ENCODE measurements around the gene SUN3.
"Not testable (repeated sequence)": the region's sequence is repeated elsewhere in the genome, so short reads cannot be mapped to it uniquely, and the experiment has no call there.

SUN3 gene

DNA sequence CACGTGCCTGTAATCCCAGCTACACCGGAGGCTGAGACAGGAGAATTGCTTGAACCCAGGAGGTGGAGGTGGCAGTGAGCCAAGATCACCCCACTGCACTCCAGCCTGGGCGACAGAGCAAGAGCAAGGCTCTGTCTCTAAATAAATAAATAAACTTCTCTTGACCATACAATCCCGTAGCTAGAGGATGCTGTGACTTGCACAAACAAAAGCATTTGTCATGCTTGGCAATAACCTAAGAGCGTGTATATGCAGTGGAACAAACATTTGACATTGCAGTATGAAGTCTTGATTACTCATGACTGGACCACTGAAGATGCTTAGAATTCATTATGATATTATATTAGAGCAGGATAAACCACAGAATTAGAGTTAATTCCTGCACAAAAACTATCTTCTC, 5.0 kb upstream of the SUN3 start:
- in situ Hi-C loops (cut with HindIII; ENCODE audit: low sequenced_read_pairs) = loop anchor here (5.0 kb wide), 1 partner anchor 58 kb away; no protein-coding TSS in a partner anchor

- in situ Hi-C loops (cut with HindIII; ENCODE audit: low sequenced_read_pairs) = loop anchor here (5.0 kb wide), 1 partner anchor 61 kb away; no protein-coding TSS in a partner anchor
Observed at GRCh38 chr7:48031111-48031510, 2.2 kb upstream of the SUN3 start.

- in situ Hi-C loops (cut with HindIII; ENCODE audit: low sequenced_read_pairs) = no loop called here
Observed at GRCh38 chr7:48025624-48026023, 3.3 kb downstream of the SUN3 start.

GRCh38 chr7:48017674-48018073, 11.2 kb downstream of the SUN3 start:
- in situ Hi-C loops (cut with HindIII; ENCODE audit: low sequenced_read_pairs) = no loop called here

GRCh38 chr7:48016641-48017040, 12.3 kb downstream of the SUN3 start:
- in situ Hi-C loops (cut with HindIII; ENCODE audit: low sequenced_read_pairs) = no loop called here

GRCh38 chr7:48011951-48012350, 17.0 kb downstream of the SUN3 start:
- in situ Hi-C loops (cut with HindIII; ENCODE audit: low sequenced_read_pairs) = no loop called here

DNA sequence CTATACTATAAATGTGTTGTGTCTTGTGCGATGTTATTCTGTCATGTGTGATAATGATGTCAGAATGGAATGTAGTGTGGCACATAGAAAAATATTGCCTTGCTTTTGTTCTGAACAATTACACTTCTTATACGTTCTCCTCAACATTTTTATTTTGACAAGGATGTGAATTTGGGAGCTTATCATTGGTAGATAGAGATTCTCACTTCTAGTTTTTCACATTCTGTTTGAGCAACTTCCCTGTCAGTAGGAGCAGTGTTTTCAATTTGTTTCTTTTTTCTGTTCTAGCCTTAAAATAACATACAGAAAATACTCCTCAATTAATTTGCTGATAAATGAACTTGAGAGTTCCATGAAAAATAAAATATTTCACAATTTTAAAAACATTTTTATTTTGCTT, 17.6 kb downstream of the SUN3 start:
- in situ Hi-C loops (cut with HindIII; ENCODE audit: low sequenced_read_pairs) = no loop called here

- in situ Hi-C loops (cut with HindIII; ENCODE audit: low sequenced_read_pairs) = no loop called here
Observed at GRCh38 chr7:48009954-48010353, 19.0 kb downstream of the SUN3 start.

- in situ Hi-C loops (cut with HindIII; ENCODE audit: low sequenced_read_pairs) = no loop called here
Observed at GRCh38 chr7:48009257-48009656, 19.6 kb downstream of the SUN3 start.

DNA sequence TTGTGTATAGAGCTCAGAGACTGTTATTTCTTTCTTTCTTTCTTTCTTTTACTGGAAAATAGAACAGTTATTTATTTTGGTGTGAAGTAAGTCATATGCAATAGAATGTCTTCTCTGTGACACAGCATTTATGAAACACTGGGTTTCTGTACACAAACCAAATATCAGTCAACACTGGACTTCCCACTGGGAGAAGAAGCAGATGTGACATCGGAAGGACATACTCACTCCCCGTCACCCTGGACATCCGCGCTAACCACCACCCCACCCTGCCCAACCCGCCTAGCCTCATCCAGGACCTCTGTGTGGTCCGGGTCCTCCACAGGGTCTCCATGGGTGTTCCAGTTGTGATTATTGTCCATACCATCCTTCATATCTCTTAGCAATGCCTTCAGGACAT, 22.0 kb downstream of the SUN3 start:
- in situ Hi-C loops (cut with HindIII; ENCODE audit: low sequenced_read_pairs) = no loop called here

DNA sequence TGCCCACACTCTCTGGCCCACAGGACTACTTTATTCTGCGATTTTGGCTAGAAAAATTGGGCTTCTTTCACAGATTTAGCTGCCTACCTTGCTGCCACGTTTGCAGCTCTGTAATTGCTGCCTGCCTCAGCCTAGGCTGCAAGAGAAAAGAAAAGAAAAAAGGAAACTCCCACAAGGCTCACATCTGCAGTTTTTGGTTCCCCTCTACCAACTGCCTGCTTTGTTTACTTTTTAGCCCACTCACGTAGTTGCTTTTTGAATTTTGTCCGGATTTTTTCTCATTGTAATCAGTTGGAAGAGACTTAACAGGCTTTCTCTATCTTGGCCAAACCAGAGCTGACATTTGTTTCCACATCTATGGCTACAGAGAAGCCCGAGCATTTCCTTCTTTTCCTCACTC, 24.3 kb downstream of the SUN3 start:
- in situ Hi-C loops (cut with HindIII; ENCODE audit: low sequenced_read_pairs) = no loop called here

DNA sequence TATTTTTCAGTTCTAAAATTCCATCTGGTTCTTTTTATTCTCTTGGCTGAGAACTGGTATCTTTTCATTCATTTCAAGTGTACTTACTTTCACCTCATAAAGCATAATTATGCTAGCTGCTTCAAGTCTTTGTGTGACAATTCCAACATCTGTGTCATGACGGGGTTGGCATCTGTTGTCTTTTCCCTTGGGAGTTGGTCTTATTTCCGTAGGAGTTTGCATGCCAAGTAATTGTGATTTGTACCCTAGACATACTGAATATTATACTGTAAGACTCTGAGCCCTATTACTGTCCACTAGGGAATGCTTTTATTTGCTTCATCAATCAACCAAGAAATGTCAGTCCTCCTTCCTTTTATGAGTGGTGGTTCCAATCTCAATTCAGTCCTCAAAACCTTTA, 24.9 kb downstream of the SUN3 start:
- in situ Hi-C loops (cut with HindIII; ENCODE audit: low sequenced_read_pairs) = no loop called here

DNA sequence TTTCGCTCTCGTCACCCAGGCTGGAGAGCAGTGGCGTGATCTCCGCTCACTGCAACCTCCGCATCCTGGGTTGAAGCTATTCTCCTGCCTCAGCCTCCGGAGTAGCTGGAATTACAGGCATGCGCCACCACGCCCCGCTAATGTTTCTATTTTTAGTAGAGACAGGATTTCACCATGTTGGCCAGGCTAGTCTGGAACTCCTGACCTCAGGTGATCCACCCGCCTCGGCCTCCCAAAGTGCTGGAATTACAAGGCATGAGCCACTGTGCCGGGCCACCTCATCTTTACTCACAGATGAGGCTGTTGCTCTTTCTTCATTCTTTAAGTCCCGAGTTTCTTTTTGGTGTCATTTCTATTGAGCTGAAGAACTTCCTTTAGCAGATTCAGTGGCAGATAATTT, 28.7 kb downstream of the SUN3 start:
- in situ Hi-C loops (cut with HindIII; ENCODE audit: low sequenced_read_pairs) = not testable (repeated sequence)

GRCh38 chr7:47999413-47999812, 29.5 kb downstream of the SUN3 start:
- in situ Hi-C loops (cut with HindIII; ENCODE audit: low sequenced_read_pairs) = no loop called here

- in situ Hi-C loops (cut with HindIII; ENCODE audit: low sequenced_read_pairs) = loop anchor here (5.0 kb wide), 1 partner anchor 110 kb away; no protein-coding TSS in a partner anchor
Observed at GRCh38 chr7:47992446-47992845, 36.5 kb downstream of the SUN3 start.

DNA sequence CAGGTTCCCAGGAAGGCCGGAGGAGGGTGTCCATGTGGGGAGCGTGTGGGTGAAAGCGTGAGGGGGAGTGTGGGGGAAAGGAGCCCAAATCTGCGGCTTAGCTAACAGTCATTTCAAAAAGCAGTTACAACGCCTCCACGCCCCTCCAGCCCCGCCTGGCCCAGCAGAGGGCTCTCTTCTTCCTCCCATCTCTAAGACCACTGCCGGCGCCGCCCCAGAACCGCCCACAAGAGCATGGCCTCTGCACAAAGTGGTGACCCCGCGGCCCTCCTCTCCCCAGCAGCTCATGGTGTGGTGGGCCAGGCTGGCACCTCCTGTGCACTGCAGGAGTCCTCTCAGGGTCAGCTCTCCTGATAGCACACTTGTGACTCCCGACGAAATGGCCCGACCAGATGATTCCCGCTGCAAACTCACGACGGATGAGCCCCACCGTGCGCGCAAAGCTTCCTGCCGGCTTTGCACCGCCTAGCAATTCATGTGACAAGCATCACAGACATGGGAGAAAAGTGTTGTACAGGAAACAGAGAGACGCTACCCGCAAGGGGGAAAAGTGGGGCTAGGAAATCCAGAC, 37.1 kb downstream of the SUN3 start:
- in situ Hi-C loops (cut with HindIII; ENCODE audit: low sequenced_read_pairs) = loop anchor here (5.0 kb wide), 1 partner anchor 110 kb away; no protein-coding TSS in a partner anchor

DNA sequence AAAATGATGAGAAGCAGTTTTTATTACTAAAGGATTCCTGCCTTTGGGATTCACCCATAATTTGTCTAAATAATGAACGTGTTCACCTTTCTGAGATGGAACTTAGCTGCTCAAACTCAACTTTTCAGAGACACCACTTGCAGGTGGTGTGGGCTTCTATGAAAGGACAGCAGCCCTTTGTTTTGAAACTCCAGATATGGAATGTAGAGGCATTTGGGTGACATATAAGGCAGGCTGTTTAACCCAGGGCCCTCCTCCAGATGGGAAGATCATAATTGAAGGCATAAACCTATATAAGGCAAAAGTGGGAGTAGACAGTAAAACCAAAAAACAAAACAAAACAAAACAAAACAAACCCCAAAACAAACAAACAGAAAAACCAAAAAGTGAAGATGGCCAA, 37.6 kb downstream of the SUN3 start:
- in situ Hi-C loops (cut with HindIII; ENCODE audit: low sequenced_read_pairs) = loop anchor here (5.0 kb wide), 1 partner anchor 111 kb away; no protein-coding TSS in a partner anchor

GRCh38 chr7:47990592-47990991, 38.3 kb downstream of the SUN3 start:
- in situ Hi-C loops (cut with HindIII; ENCODE audit: low sequenced_read_pairs) = loop anchor here (5.0 kb wide), 1 partner anchor 112 kb away; no protein-coding TSS in a partner anchor

GRCh38 chr7:47989607-47990400, 39.1 kb downstream of the SUN3 start:
- in situ Hi-C loops (cut with HindIII; ENCODE audit: low sequenced_read_pairs) = loop anchor here (5.0 kb wide), 1 partner anchor 112 kb away; no protein-coding TSS in a partner anchor

- in situ Hi-C loops (cut with HindIII; ENCODE audit: low sequenced_read_pairs) = no loop called here
Observed at GRCh38 chr7:47988496-47989386, 40.2 kb downstream of the SUN3 start.

DNA sequence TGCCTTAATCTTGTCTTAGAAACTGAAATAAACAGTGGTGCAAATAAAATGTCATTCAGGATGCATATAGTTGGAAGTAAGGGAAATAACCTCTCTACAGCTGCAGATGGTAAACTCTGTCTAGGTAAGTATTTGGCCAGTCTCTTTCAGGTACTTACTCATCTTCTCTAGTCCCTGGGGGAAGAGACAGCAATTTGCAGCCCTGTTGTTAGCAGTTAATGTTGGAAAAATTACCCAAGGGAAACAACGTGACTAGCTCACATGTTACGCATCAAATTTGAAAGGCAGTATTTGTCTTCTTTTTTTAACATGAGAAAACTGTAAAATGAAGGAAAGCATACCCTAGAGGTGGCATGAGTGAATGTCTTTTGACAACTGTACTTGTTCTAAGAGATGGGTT, 46.3 kb downstream of the SUN3 start:
- in situ Hi-C loops (cut with HindIII; ENCODE audit: low sequenced_read_pairs) = no loop called here
